HL-60/S4 (cell line): Measurements from ENCODE around the gene FAM83G.
"Not testable (repeated sequence)": the region's sequence is repeated elsewhere in the genome, so short reads cannot be mapped to it uniquely, and the experiment has no call there.

Experiments used
- in situ Hi-C: fragments of 300-500 bp; cut with MboI; formaldehyde crosslinking; loops from 2 replicates; pipeline ENCODE4 v1.14.3; 2022; ENCODE audit warnings: low sequenced_read_pairs

FAM83G gene

DNA sequence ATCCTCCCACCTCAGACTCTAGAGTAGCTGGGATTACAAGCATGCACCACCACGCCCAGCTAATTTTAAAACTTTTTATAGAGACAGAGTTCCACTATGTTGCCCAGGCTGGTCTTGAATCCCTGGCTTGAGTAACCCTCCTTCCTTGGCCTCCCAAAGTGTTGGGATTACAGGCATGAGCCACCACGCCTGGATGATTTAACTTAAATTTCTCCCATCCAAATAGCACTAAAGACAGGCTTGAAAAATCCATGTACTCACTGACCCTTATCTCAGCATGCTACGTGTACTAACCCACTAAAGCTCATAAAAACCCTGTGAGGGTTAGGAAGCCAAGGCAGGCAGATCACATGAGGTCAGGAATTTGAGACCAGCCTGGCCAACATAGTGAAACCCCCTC is 48.0 kb downstream of the FAM83G start:
- in situ Hi-C loops, result no loop called here

DNA sequence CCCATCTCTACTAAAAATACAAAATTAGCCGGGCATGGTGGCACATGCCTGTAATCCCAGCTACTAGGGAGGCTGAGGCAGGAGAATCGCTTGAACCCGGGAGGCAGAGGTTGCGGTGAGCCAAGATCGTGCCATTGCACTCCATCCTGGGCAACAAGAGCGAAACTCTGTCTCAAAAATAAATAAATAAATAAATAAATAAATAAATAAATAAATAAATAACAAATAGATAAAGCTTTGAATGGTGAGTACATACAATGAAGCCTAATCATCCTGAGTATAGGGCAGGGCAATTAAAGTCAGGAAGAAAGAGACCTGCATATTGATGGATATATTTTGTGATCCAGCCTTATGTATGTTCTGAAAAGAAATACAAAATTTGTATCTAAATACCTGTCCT is 48.5 kb downstream of the FAM83G start:
- in situ Hi-C loops, result not testable (repeated sequence)

DNA sequence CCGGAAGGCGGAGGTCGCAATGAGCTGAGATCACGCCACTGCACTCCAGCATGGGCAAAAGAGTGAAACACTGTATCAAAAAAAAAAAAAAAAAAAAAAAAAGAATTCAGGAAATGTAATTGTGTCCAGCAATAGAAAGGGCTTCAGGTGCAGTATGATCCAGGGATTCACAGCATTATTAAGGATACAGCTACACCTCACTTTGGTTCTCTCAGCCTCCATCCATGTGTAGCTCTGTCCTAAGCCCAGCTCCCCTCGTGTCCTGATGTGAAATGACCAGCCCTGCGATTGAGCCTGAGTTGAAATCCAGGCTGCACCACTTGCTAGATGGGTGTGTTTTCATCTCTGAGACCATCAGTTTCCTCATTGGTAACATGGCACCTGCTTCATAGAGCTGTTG is 49.6 kb downstream of the FAM83G start:
- in situ Hi-C loops, result no loop called here

- in situ Hi-C loops, result no loop called here
Observed at GRCh38 chr17:18954321-18954720, 50.2 kb downstream of the FAM83G start.

DNA sequence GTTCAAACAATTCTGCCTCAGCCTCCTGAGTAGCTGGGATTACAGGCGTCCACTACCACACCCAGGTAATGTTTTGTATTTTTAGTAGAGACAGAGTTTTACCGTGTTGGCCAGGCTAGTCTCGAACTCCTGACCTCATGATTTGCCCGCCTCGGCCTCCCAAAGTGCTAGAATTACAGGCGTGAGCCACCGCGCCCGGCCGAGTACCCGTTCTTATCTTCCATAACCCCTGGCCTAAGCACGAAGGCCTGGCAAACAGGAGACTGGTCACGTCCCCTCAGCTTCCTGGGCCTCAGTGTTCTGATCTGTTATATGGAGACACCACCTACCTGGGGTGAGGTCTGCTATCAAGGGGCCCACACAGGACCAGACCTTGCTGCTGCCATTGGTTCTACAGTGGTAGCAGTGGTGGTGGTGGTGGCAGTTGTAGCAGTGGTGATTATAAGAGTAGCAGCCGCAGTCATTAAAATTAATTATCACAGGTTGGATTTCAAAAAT is 51.3 kb downstream of the FAM83G start:
- in situ Hi-C loops, result no loop called here

DNA sequence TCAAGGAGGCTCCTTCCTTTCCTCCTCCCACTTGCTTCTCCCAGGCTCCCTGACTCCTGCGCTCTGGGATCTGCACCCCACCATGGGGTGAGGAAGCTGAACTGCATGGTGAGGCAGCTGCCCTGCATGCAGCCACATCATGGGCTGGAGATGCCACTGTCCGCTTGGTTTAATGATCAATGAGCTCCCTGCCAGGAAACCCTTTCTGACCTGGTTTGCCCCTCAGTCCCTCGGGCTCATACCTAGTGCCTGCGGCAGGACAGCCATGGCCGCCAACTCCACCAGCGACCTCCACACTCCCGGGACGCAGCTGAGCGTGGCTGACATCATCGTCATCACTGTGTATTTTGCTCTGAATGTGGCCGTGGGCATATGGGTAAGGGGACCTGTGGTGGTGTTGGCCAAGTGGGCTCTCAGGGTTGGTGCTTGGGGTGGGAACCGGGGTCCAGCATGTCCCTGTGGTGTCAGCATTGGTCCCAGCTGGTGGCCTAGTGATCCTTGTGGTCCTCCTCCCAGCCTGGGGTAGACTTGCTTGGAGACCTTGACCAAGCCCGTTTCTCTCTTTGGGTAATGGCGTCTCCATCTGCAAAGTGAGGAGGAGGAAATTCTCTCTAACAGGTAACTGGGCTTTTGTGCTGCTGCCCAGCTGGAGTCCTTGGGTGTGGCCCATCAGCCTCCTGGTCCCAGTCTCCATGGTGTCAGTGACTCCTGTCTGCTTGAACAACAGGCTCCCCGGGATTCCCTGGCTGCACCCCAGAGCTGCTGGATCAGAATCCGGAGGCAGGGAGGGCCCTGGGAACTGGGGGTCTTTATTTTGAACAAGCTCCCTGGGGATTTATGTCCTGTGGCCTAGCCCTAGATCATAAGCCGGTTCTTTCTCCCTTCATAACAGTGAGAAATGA is 52.4 kb downstream of the FAM83G start, which contains the start of gene SLC5A10:
Gene SLC5A10 (plus strand): TSS at position 225 of the 902 bp plus-strand sequence. CDS start 41 bp downstream, at position 266.
- in situ Hi-C loops, result no loop called here

GRCh38 chr17:18950944-18951905 is 53.3 kb downstream of the FAM83G start:
- in situ Hi-C loops, result no loop called here

DNA sequence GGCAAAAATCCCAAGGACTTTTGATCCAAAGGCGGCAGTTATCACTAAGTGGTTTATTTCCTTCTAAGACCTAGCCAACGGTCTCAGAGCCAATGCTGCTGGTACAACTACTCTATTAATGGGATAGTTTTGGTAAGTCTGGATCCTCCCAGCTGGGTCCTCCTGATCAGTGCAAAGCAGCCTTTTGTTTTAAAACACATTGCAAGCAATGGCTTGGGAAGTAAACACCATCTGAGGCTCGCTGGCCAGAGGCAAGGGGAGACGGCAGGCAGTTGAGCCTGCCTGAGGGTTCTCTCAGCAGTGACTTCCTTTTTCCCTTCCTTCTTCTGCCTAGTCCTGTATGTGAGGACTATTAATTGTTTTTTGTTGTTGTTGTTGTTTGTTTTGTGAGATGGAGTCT is 54.2 kb downstream of the FAM83G start:
- in situ Hi-C loops, result no loop called here

GRCh38 chr17:18949566-18949965 is 55.0 kb downstream of the FAM83G start:
- in situ Hi-C loops, result no loop called here

- in situ Hi-C loops, result no loop called here
Observed at GRCh38 chr17:18948476-18949006, 56.0 kb downstream of the FAM83G start.

- in situ Hi-C loops, result no loop called here
Observed at GRCh38 chr17:18947866-18948265, 56.7 kb downstream of the FAM83G start.

DNA sequence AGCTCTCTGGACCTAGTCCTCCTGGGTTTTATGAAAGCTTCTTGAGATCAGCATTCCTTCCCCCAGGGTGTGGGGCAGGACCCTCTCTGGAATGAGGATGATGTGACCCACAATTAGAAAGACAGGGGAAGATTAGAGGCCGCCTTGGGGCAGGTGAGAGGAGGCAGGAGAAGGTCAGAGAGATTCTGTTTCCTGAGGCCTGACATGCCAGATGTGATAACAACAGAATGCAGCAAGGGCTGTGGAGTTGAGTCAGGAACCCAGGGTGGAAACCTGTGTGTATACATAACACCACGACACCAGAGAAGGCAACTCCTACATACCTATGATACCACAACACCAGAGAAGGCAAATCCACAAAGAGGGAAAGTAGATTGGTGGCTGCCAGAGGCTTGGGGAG is 58.0 kb downstream of the FAM83G start:
- in situ Hi-C loops, result no loop called here

DNA sequence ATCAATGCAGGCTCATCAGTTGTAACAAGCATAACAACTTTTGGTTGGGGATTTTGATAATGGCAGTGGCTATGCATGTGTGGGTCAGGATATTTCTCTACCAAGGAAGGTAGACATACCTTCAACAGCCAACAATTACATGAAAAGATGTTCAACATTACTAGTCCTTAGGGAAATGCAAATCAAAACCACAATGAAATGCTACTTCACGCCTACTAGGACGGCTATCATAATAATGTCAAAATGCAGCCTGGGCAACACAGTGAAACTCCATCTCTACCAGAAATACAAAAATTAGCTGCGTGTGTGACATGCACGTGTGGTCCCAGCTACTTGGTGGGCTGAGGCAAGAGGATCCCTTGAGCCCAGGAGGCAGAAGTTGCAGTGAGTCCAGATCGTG is 59.9 kb downstream of the FAM83G start:
- in situ Hi-C loops, result no loop called here

GRCh38 chr17:18938692-18939023 is 65.9 kb downstream of the FAM83G start:
- in situ Hi-C loops, result no loop called here

DNA sequence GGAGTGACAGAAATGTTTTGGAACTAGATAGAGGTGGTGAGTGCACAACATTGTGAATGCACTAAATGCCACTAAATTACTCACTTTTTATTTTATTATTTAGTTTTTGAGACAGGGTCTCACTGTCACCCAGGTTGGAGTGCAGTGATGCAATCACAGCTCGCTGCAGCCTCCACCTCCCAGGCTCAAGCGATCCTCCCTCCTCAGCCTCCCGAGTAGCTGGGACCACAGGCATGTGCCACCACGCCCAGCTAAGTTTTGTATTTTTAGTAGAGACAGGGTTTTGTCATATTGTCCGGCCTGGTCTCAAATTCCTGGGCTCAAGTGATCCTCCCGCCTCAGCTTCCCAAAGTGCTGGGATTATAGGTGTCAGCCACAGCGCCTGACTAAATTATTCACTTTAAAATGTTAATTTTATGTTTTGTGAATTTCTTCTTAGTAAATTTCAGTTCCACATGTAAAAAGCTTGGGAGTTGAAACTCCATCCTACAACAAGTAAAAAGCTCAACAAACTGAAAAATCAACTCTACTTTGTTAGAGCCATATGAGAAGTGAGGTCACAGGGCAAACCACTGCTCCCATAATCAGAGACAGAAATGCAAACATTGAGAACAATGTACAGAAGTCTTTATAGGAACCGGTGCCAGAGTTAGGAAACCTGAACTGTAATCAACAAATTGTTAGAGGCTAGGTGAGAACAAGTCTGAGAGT is 66.4 kb downstream of the FAM83G start:
- in situ Hi-C loops, result no loop called here

DNA sequence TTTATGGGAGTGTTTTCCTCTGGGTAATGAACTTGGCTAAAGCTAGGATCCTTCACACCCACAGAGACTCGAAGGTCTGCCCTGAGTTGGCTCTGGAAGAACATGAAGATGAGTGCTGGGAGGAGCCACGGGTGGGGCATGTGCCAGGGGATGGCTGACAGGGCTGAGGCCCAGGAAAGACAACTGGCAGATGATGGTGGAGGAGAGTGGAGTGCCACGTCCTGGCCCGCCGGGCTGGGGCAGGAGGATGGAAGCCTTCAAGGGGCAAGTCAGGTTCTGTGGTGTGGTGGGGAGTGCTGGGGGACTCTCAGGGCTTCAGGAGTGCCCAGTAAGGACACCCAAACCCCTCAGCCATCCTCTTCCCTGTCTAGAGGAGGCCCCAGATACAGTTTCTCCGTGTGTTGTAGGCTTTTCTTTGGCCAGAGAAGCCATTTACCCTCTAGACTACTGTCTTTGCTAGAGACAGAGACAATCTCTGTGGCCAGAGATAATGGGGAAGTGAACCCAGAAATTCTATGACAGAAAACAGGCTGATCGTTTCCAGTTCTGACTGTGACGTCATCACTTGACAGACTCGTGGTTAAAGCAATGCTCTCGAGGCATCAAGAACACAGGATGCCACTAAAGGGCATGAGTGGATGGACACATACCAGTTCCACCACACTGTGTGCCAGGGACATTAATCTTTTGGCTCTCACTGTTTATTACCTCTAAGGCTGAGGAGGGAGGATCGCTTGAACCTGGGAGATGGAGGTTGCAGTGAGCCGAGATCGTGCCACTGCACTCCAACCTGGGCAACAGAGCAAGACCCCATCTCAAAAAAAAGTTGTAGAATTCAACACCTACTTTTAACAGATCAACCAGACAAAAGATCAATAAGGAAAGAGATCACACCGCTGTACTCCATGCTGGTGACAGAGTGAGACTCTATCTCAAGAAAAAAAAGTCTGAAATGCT is 71.2 kb downstream of the FAM83G start:
- in situ Hi-C loops, result no loop called here

DNA sequence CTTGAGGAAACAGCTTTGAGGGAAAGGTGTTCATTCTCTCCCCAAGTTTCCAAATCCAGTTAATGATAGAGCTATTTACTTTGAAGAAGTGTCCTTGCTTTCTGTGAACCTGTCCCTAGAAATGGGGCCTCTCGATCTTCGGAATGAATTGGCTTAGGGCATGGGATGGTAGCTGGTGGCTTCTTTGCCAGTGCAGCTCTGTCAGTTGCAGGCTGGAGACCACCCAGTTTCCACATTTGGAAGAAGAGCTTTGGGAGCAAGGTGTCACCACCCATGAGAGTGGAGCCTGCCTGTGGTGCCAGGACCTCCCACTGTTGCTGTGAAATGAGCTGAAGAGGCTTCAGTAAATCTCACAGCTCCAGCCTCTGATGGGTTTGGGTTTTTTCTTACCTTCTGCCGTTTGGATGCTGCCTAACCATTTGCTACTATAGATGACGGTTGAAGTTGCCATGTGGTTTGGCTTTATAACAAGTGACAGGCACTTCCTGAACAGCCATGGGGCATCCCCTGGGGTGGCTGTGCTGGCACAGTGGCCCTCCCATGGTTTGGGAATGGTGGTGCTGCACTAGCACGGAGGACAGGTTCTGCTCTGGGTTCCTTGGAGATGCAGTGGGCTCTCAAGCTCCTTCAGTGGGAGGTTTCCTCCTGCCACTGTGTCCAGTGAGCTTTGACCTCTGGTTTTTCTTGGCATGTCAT is 72.1 kb downstream of the FAM83G start:
- in situ Hi-C loops, result no loop called here

DNA sequence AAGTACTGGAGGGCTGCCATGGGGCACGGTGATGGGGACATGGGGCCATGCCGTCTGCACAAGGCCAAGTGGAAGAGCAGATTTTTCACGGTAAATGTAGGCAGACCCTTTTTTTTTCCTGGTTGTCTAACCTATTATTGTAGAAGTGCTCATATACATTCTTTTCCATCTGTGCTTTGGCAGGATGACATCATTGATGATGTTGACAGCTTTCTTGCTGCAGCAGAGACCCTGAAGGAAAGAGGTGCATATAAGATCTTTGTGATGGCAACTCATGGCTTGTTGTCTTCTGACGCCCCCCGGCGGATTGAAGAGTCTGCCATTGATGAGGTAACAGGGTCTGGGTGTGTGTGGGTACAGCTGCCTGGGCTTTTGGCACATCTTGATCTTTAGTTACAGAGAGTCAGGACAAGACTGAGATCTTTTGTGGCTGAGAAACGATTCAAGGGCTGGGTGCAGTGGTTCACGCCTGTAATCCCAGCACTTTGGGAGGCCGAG is 75.9 kb downstream of the FAM83G start:
- in situ Hi-C loops, result no loop called here

GRCh38 chr17:18925187-18925586 is 79.4 kb downstream of the FAM83G start:
- in situ Hi-C loops, result no loop called here
